Measurements from ENCODE around the gene SIT1.

SIT1 gene
- total RNA-seq: 7.3 to 33.7 (median 24.3) reads per million in 3 experiments

GRCh38 chr9:35650341-35651158 lies at the start of gene SIT1:
TSS of gene SIT1 (minus strand) at chr9:35650931. CDS start at chr9:35650853, 78 bp downstream.
- peak; percentile 44 for DNase-seq

- no peak for DNase-seq
Observed at GRCh38 chr9:35700031-35700430, 49.3 kb upstream of the SIT1 start.

GRCh38 chr9:35698231-35698630 lies 47.5 kb upstream of the SIT1 start:
- DNase-seq: no peak

- no peak for DNase-seq
Observed at GRCh38 chr9:35697486-35697885, 46.8 kb upstream of the SIT1 start.

GRCh38 chr9:35696520-35697215 lies 45.9 kb upstream of the SIT1 start:
- DNase-seq: peak; percentile 43

- no peak for DNase-seq
Observed at GRCh38 chr9:35695943-35696401, 45.2 kb upstream of the SIT1 start.

- no peak for DNase-seq
Observed at GRCh38 chr9:35691757-35692301, 41.1 kb upstream of the SIT1 start.

- no peak for DNase-seq
Observed at GRCh38 chr9:35691334-35691650, 40.6 kb upstream of the SIT1 start.

- peak; percentile 27 for DNase-seq
Observed at GRCh38 chr9:35690614-35691333, 40.0 kb upstream of the SIT1 start.

- no peak for DNase-seq
Observed at GRCh38 chr9:35690294-35690613, 39.5 kb upstream of the SIT1 start.

- no peak for DNase-seq
Observed at GRCh38 chr9:35689542-35690293, 39.0 kb upstream of the SIT1 start, which contains the start of gene TPM2. TSS of gene TPM2 (minus strand) at chr9:35689925. CDS start at chr9:35689817, 108 bp downstream.

GRCh38 chr9:35688558-35689541 lies 38.1 kb upstream of the SIT1 start:
- DNase-seq: no peak

- DNase-seq: no peak
Observed at GRCh38 chr9:35687972-35688557, 37.3 kb upstream of the SIT1 start.

GRCh38 chr9:35687306-35687705 lies 36.6 kb upstream of the SIT1 start:
- no peak for DNase-seq

GRCh38 chr9:35686222-35687203 lies 35.8 kb upstream of the SIT1 start:
- no peak for DNase-seq

- DNase-seq: no peak
Observed at GRCh38 chr9:35685506-35685905, 34.8 kb upstream of the SIT1 start.

GRCh38 chr9:35684921-35685320 lies 34.2 kb upstream of the SIT1 start:
- no peak for DNase-seq

GRCh38 chr9:35683323-35683722 lies 32.6 kb upstream of the SIT1 start:
- no peak for DNase-seq

GRCh38 chr9:35682520-35683315 lies 32.0 kb upstream of the SIT1 start:
- DNase-seq: no peak

Measured in central memory CD4-positive, alpha-beta T cell (primary cell).